Activated T-cell treated with anti-CD3 and anti-CD28 coated beads for 1 hour (primary cell): Measurements from ENCODE around the gene RPTOR.
"Not testable (repeated sequence)": the region's sequence is repeated elsewhere in the genome, so short reads cannot be mapped to it uniquely, and the experiment has no call there.

Experiments
- DNase-seq: peaks from one replicate; pipeline ENCODE4 v3.0.0-alpha.2; 2020; ENCODE audit warnings: low read depth

Gene RPTOR

DNA sequence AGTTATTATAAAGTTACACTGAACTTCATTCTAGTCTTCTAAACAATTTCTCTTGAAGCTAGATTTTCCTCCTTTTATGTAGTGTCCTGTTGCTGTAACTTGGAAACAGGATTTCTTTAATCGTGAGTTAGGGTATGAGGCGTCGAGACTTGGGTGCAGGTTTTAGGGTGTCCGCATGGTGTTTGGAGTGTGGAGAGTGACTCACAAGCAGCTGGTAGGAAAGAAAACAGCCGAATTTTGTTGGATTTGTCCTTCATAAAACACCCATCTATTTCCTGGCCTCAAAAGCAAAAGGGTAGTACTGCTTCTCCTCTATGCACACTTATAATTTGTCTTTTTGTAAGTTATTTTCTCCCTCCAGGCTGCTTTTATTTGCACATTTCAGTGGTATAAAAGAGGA lies 1.6 kb downstream of the RPTOR start:
- DNase-seq: no peak

DNA sequence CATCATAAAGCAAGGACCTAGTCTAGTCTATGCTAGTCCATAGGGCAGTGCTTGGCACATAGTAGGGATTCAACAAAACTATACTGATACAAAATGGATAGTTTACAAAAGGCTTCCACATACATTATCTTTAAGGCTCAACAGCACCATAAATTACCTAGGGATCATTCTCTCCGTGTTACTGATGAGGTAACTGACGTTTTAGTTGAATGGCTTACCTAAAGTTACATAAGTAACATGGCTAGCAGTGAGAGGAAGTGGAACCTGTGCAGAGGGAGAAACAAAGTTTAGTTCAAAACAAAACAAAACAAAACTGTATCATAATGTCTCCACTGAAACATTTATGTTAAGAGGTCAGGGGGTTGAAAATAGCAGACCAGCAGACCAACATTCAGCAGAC lies 7.9 kb downstream of the RPTOR start:
- DNase-seq: no peak

DNA sequence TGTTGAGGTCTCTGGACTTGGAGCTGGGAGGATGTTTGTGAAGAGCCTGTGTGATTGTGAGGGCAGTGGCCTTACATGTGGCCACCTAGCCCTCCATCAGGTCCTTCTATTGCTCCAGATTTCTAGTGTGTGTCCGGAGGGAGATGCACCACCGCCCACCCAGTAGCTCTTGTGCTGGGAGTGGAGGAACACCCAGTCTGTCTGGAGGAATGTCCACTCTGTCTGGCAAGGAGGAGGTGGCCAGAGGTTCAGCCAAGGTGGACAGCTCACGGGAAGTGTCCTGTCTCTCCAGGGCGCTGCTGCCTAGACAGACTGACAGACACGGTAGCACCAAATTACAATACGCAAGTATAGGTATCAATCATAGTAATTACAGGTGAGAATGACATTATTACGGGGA lies 10.6 kb downstream of the RPTOR start:
- DNase-seq: no peak

DNA sequence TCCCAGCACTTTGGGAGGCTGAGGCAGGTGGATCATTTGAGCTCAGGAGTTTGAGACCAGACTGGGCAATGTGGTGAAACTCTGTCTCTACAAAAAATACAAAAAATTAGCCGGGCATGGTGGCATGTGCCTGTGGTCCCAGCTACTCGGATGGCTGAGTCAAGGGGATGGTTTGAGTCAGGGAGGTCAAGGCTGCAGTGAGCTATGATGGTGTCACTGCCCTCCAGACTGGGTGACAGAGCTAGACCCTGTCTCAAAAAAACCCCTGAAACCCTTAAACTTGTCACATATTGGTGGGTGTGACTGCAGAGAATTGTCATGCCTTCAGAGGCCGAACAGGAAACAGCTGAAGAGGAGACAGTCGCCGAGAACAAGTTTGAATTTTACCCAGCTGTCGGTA lies 13.4 kb downstream of the RPTOR start:
- no peak for DNase-seq

DNA sequence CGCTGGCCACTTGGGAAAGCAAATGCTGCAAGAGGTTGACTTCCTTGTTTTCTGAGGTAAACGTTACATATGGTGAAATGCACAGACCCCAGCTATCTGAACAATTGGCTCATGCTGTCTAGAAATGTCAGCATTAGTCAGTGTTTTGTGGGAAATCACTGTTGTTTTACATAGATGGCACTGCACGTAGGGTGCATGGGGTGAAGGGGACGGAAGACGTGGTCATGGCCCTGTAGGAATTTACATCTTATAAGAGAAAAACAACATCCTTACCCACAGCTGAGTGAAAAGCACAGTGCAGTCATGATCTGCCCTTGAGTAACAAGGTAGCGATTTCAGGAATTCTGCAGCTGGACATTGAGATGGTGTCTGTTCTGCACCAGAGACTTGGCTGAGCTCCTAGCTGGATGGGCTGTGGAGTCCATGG lies 15.2 kb downstream of the RPTOR start:
- no peak for DNase-seq

DNA sequence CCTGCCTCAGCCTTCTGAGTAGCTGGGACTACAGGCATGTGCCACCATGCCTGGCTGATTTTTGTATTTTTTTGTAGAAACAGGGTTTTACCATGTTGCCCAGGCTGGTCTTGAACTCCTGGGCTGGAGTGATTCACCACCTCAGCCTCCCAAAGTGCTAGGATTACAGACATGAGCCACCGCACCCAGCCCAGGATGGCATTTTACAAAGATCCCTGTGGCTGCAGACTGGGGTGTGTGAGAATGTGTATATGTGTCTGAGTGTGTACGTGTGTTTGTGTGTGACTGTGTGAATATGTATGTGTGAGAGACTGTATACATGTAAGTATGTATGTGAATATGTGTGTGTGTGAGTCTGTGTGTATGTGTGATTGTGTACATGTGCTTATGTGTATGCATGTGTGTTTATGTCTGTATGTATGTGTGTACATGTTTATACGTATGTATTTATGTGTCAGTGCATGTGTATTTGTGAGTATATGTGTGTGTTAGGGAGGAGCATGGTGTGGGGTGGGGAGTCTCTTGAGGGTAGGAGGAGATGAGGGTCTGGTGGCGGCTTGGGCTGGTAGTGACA lies 17.0 kb downstream of the RPTOR start:
- no peak for DNase-seq

DNA sequence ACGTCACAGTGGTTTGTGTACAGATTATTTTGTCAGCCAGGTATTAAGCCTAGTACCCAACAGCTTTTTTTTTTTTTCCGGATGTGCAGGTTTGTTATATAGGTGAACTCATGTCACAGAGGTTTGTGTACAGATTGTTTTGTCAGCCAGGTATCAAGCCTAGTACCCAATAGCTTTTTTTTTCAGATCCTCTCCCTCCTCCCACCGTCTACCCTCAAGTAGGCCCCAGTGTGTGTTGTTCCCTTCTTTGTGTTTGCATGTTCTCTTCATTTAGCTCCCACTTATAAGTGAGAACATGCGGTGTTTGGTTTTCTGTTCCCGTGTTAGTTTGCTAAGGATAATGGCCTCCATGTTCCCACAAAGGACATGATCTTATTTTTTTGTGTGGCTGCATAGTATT lies 19.9 kb downstream of the RPTOR start:
- DNase-seq: no peak

DNA sequence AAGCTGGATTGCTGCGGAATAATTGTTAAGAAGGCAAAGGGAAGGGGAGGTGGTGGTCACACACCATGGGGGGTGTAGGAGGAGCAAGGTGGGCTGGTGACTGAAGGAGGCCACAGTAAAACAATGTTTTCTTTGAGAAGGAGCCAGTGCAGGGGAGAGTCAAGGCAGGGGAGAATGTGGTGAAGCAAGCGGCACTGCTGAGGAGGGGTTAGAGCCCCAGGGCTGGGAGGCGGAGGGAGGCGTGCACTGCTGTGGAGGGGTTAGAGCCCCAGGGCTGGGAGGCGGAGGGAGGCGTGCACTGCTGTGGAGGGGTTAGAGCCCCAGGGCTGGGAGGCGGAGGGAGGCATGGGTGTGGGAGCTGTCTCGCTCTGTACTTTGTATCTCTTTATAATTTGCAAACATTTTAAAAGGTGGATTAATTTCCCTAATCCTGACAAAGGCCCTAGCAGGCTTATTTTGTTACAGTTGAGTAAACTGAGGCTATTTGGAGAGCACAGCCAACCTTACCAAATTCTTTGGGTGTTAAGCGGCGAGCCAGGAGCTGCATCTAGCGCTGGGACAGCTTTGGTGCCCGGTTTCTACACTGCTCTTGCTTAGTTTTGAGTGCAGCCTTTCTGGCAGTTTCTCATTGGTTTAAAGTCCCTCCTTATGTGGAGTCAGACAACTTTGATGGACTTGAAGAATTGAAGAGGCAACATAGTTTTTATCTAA lies 20.9 kb downstream of the RPTOR start:
- DNase-seq: no peak

DNA sequence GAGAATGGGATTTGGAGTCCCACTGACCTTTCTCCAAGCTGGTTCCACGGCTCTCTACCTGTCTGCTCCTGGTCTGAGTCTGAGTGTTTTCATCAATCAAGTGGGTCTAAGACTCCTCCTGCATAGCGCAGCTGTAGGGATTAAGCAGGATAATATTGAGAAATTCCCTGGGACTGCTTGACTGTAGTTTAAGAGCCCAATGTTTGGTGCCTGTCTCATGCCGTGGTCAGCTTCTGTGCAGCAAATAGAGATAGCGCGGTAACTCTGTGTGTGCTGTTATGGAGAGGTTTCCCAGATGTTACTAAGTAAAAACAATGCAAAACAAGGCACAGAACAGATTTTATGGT lies 21.4 kb downstream of the RPTOR start:
- DNase-seq: no peak

DNA sequence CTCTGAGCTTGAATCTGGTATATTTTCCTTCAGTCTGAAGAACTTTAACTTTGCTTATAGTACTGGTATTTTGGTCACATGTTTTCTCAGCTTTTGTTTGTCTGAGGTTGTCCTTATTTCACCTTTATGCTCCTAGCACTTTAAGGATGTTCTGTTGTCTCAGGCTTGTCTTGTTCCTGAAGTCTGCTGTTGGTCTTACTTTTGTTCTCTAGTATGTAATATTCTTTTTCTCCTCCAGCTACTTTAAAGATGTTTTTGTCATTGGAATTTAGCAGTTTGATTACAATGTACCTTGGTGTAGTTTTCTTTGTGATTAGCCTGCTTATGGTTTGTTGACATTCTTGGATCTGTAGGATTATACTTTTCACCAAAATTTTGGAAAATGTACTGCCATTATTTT lies 23.6 kb downstream of the RPTOR start:
- DNase-seq: no peak

DNA sequence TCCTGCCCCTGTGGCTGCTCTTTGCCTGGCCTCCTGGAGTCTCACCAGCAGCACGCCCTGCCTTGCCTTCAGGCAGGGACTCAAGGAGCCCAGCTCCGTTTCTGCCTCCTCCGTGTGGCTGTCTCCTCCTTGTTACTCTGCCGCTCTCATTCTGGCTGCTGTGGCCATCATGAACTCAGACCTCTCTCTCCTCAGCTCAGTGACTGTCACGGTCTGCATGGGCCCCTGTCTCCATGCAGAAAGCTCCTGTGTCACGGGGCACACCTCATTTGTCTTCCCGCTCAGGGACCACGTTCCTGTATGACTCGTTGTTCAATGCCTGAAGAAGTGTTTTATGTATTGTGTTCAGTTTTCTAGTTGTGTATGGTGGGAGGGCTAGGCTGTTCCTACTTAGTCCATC lies 25.3 kb downstream of the RPTOR start:
- DNase-seq: no peak

DNA sequence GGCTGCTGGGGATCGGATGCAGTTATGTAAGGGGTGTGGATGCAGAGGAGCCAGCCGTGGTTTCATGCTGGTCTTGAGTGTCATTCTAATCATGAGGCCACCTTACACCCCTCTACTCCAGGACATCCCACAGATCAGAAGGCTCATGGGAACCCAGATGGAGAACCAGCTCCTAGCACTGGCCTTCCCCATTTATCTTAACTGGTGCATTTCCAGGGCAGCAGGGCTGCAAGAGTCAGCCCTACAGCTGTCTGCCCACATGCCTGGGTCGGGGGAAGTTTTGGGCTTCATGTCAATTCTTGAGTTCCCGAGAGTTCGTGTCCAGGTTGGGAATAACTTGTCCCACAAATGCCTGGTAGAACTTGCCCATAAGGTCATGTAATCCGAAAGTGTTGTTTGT lies 29.1 kb downstream of the RPTOR start:
- DNase-seq: no peak

DNA sequence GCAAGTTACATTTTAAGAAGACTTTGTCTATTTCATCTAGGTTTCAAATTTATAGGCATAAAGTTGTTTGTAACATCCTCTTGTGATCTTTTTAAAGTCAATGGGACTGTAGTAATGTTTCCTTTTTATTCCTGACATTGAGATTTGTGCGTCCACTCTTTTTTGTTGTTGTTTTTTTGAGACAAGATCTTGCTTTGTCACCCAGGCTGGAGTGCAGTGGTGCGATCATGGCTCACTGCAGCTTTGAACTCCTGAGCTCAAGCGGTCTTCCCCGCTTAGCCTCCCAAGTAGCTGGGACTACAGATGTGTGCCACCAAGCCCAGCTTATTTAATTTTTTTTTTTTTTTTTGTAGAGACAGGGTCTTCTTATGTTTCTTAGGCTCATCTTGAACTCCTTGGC lies 29.9 kb downstream of the RPTOR start:
- DNase-seq: no peak

DNA sequence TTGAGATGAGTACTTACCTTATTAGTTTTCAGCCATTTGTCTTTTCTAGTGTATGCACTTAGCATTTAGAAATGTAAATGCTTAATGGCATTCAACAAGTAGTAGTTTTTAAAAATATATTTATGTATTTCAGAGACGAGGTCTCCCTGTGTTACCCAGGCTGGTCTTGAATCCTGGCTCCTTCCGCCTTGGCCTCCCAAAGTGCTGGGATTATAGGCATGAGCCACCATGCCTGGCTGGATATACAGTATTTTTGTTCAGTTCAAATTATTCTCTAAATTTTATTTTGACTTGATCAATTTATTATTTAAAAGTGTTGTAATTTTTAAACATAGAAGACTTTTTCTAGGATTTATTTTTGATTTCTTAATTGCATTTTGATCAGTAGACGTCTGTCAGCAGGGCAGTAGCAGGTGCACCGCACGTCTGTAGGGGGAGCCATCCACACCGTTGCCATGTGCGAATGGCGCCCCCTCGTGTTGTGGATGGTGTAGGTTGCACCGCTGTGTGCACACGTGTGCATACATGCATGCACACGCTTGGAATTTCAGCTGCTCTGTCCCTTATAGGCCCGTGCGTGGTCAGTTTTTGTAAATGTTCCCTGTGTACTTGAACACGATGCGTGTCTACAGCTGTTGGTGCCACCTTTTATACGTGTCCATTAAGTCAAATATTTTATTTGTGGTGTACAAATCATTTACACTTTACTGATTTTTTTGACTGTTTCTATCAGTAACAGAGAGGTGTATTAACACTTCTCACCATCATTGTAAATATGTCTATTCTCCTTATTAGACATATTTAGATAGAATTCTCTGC lies 30.6 kb downstream of the RPTOR start:
- peak; percentile 95 for DNase-seq

DNA sequence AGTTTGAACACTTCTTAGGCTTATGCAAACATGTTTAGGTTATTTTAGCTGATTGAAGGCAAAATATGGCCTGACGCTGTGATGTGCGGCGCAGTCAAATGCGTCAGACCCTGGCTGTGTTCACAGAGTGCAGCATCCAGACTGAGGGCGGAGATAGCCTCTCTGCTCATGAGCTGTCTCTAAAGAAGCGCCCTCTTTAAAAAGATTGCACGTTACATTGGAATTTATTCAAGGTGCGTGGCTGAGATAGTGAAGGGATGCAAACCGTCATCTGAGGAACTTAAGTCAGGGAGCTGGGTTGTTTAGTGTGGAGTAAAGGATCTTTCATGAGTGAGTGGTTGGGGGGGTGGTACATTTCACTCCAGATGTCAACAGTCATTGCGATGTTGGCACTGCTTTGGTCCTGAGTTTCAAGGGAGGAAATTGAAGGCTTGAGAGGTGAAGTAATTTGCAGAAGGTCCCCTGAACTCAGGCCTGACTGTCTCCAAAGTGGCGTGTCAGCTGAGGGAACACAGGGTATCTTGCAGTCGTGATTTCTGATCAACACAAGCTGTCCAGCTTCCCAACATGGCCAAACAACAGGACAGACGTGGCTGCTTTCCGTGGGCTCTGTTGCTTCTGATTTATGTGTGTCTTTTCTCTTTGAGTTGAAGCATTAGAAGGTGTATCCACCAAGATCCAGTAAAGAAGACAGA lies 33.4 kb downstream of the RPTOR start:
- DNase-seq: no peak

DNA sequence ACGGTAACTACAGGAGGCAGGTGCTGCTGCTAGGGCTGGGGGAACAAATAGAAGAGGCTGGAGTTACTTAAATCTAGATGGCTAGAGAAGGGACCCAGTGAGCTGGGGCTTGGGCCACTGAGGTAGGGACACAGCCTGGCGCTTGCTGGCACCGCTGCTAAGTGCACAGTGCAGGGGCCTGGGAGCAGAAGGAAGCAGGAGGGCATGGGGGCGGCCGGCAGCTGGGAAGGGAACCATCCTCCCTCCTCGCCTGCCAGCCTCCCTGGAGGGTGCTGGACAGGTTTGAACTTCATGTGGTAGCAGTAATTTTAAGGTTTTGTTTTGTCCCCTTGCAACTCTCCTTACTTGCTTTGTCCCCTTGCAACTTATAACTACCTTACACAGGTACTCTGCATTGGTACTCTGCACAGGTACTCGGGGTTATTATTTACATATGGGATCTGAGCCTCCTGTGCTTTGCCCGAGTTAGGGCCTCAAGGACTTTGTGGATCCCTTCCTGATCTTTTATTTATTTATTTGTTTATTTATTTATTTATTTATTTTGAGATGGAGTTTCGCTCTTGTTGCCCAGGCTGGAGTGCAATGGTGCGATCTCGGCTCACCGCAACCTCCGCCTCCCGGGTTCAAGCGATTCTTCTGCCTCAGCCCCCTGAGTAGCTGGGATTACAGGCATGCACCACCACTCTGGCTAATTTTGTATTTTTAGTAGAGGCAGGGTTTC lies 34.2 kb downstream of the RPTOR start:
- not testable (repeated sequence) for DNase-seq

DNA sequence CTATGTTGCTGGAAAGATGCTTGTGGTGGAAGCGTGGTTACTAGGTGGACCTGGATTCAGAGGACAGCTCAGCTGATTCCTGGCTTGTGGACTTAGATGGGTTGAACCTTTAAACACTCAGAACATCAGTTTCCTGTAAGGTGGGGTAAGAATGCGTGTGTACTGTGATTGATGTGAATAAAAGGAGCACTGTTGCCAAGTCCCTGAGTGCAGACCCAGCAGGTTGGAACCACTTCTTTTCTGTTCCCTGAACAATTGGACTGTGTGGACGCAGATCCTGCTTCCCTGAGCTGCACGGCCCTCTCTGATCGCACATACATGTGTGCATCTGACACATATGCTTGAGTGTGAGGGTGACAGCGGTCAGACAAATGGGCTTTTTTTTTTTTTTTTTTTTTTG lies 37.5 kb downstream of the RPTOR start:
- DNase-seq: no peak

DNA sequence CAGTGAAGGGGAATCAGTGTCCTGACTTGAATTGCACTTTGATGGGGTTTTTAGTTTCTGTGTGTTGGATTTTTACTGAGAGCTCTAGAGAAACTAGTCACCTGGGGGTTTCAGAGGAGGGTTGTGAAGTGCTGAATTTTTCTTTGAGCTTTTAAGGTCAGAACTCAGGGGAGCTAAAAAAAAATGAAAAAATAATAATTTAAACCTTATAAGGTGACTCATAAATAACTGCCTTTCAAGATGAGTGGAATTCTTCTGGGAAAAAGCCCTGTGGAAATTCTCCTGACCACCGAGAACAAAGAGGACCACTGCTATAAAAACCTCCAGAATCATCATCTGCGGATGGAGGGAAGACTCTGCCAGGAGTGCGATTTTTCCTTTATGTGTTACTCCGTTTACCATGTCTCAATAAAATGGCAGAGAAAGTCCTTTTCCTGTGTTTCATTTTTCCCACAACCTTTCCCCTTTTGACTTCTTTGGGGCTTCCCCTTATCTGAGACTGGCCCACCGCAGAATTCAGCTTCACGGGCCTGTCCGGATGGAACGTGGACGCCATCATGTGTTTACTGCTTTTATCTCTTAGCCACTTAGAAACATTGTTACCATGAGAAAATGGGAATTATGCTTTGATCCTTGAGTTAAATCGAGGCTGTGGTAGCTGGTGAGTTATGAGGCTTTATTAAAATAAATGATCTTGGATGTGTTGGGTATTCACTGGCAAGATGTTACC lies 39.7 kb downstream of the RPTOR start:
- no peak for DNase-seq

DNA sequence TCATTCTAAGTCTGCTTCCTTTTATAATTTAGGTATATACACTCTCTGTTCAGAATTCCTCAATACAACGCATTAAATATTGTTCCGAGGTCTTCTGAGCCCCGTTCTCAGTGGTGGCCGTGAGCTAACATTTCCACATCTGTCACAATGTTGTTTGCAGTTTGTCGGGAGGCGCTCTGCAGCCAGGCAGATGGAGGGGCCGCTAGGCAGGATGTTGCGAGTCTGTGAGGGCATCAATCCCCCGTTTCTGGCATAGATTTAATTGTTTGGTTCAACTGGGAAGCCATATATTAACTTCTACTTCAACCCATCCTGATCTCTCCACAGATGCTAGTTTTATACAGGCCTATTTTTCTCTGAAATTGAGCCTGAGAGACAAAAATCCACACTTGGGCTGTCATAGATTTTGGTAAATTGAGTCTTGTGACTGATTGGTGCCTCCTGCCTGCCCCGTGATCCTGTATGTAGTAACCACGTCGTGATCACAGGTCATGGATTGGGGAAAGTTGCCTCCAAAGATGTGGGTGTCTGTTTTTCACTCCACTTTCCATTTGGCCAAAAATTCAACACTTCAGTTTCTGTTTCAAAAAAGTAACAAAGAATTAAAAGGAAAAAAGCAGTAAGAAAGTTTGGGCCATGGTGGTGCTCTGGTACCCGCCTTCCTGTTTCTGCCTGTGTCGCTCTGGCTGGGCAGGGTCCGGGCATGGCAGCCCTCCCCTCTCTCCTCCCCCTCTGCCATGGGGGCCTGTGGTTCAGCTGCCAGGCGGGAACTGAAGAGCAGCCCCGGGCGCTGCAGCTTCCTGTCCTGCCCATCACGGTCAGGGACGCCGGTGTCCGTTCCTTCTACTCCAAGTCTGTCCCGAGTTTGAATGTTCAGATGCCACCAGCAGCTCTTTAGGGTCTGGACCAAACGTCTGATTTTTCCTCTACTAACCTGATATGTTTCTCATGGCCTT lies 41.5 kb downstream of the RPTOR start:
- no peak for DNase-seq

DNA sequence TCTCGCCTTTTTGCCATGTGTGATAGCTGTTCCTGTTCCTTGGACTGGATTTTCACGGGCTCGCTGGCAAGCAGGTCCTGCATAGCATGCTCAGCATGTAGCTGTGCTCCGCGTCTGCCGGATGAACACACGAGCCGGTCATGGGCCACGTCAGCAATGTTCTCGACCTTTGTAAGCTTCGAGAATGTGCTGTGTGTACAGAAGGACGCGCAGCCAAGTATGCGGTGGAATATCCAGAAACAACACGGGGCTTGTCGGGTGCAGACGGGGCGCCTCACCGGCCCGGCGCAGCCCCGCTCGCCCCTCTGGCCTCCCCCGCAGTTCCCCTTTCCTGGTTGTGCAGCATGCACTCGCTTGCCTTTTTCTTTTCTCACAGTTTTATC lies 42.2 kb downstream of the RPTOR start:
- DNase-seq: no peak
